HepG2 (cell line): ENCODE data around the gene UBE2Q2. TPM values are rescaled to one million over a fixed set of nuclear protein-coding genes. Genes with fewer than 3 reads are reported as not detected.
A peak's percentile ranks its signal among the peaks of the same experiment; 100 is the strongest.

ENCODE experiments used
- ATAC-seq: fragments of 200-7000 bp; cut with Tn5 transposase; 3 replicates; pipeline ENCODE4 v1.9.1; 2020; ENCODE audit warnings: mild to moderate bottlenecking, moderate library complexity
- BruUV-seq: library from RNA; stranded (reverse); fragments of 400-500 nt; replicated peaks from 2 replicates; lab custom pipeline; 2021; lab: Mats Ljungman, UMichigan
- CTCF ChIA-PET: fragments of 300-600 bp; formaldehyde crosslinking; extraction: SDS; loops from one replicate; lab custom pipeline; 2021; ENCODE audit warnings: low total read pairs, inconsistent platforms, low intra/inter-chr PET ratio; lab: Yijun Ruan, JAX
- POLR2A ChIA-PET: fragments of 350-600 bp; sonication (Branson Sonifier 250); formaldehyde crosslinking; loops from one replicate; lab custom pipeline; 2020; ENCODE audit warnings: antibody characterized with exemption, inconsistent platforms; lab: Yijun Ruan, JAX
- DNase-seq: peaks from one replicate; pipeline ENCODE4 v3.0.0-alpha.2; 2015; ENCODE audit warnings: low spot score
- FAIRE-seq: peaks from 3 replicates; lab custom pipeline; 2011; peaks lifted over from hg19 to GRCh38; lab: Jason Lieb, UNC
- H2AFZ ChIP-seq: one replicate; pipeline ENCODE4 v1.6.1; 2011; ENCODE audit warnings: low read length, inconsistent platforms
- H3K27ac ChIP-seq: fragments of 300-600 bp; 3 replicates; pipeline ENCODE4 v1.8.0; 2011; ENCODE audit warnings: mixed run types, mild to moderate bottlenecking, mixed read lengths, low read length, inconsistent platforms; ENCODE audit not compliant: insufficient read depth; ENCODE audit errors: extremely low read length
- H3K27me3 ChIP-seq, 2 experiments: fragments of 200-600 bp in 1 of 2; 2 replicates in 1 of 2; 3 replicates in 1 of 2; pipeline versions ENCODE4 v1.6.0 to v1.8.0; 2011; ENCODE audit warnings: low read length in 2 of 2, mild to moderate bottlenecking in 2 of 2, moderate library complexity in 2 of 2, inconsistent platforms in 1 of 2; ENCODE audit not compliant: insufficient read depth in 2 of 2, control insufficient read depth in 1 of 2
- H3K36me3 ChIP-seq, 2 experiments: fragments of 200-600 bp in 1 of 2; replicated peaks in 1 of 2; 2 replicates in 1 of 2; 3 replicates in 1 of 2; pipeline versions ENCODE4 v1.5.1 to v1.8.0; 2011; ENCODE audit warnings: low read length in 2 of 2, inconsistent platforms in 1 of 2; ENCODE audit not compliant: insufficient read depth in 2 of 2, control insufficient read depth in 1 of 2
- H3K4me1 ChIP-seq: 2 replicates; pipeline ENCODE4 v1.5.1; 2012; ENCODE audit warnings: low read length, inconsistent platforms; ENCODE audit not compliant: insufficient read depth
- H3K4me2 ChIP-seq: 2 replicates; pipeline ENCODE4 v1.6.0; 2011; ENCODE audit warnings: low read depth, low read length, inconsistent platforms
- H3K4me3 ChIP-seq, 3 experiments: fragments of 200-600 bp in 1 of 3; sonication (generic), shearing (Covaris generic) in 1 of 3; replicated peaks in 1 of 3; 2 replicates each; pipeline ENCODE4 v1.5.1; 2011 to 2016; ENCODE audit warnings: low read length in 3 of 3, inconsistent platforms in 2 of 3, low read depth in 2 of 3, mild to moderate bottlenecking in 2 of 3, control low read depth in 1 of 3, mixed read lengths in 1 of 3; ENCODE audit not compliant: insufficient read depth in 1 of 3
- H3K79me2 ChIP-seq: one replicate; pipeline ENCODE4 v1.6.1; 2011; ENCODE audit warnings: low read length, inconsistent platforms; ENCODE audit not compliant: insufficient read depth
- H3K9ac ChIP-seq: 2 replicates; pipeline ENCODE4 v1.6.0; 2011; ENCODE audit warnings: mild to moderate bottlenecking, low read depth, low read length, inconsistent platforms; ENCODE audit not compliant: insufficient read depth
- H3K9me3 ChIP-seq: 2 replicates; pipeline ENCODE4 v1.5.1; 2012; ENCODE audit warnings: mild to moderate bottlenecking, low read length
- H4K20me1 ChIP-seq: 2 replicates; pipeline ENCODE4 v1.6.0; 2011; ENCODE audit warnings: inconsistent platforms, mild to moderate bottlenecking, low read length, moderate library complexity; ENCODE audit not compliant: insufficient read depth
- EP300 ChIP-seq, 3 experiments: sonication (generic) in 1 of 3; formaldehyde crosslinking in 1 of 3; IDR thresholded peaks; 2 replicates each; pipeline versions ENCODE4 v1.5.1 to v1.6.1; 2011 to 2020; ENCODE audit warnings: low read depth in 2 of 3, low read length in 2 of 3, borderline replicate concordance in 1 of 3, improper control_type of control experiment in 1 of 3, mild to moderate bottlenecking in 1 of 3, missing genetic modification reagents in 1 of 3, moderate library complexity in 1 of 3
- MAFK ChIP-seq, 2 experiments: IDR thresholded peaks in 1 of 2; conservative IDR thresholded peaks in 1 of 2; 2 replicates each; pipeline ENCODE4 v1.6.1; 2011; ENCODE audit warnings: improper control_type of control experiment in 2 of 2, low read length in 2 of 2
- POLR2A ChIP-seq, 2 experiments: IDR thresholded peaks; 2 replicates each; pipeline ENCODE4 v1.6.1; 2011; ENCODE audit warnings: low read depth in 2 of 2, low read length in 2 of 2, mild to moderate bottlenecking in 1 of 2, moderate library complexity in 1 of 2; ENCODE audit not compliant: insufficient read depth in 1 of 2
- THAP11 ChIP-seq: IDR thresholded peaks from 2 replicates; pipeline ENCODE4 v1.6.1; 2016; ENCODE audit warnings: missing biosample characterization, missing genetic modification reagents
- ZNF18 ChIP-seq: sonication (generic); formaldehyde crosslinking; IDR thresholded peaks from 2 replicates; pipeline ENCODE4 v1.8.0; 2022; ENCODE audit warnings: mild to moderate bottlenecking, missing genetic modification reagents; ENCODE audit not compliant: insufficient replicate concordance
- ZNF878 ChIP-seq: sonication (generic); formaldehyde crosslinking; IDR thresholded peaks from 2 replicates; pipeline ENCODE4 v1.8.1; 2023; ENCODE audit warnings: mild to moderate bottlenecking, missing genetic modification reagents, moderate library complexity
- WGBS: methylation state at CpG from one replicate; pipeline ENCODE4 v1.1.6; 2017; ENCODE audit warnings: low lambda C conversion rate; 5-methylcytosine and 5-hydroxymethylcytosine counted together
- in situ Hi-C: cut with HindIII; loops from 2 replicates; pipeline ENCODE4 v1.10.0; 2017; ENCODE audit warnings: low pct_unique_long_range_greater_than_20kb; ENCODE audit not compliant: extremely low pct_ligation_motif_present
- intact Hi-C: fragments of 100-400 bp; cut with micrococcal nuclease; formaldehyde crosslinking; loops from one replicate; pipeline ENCODE4 v1.10.0; 2022; ENCODE audit not compliant: unreplicated experiment
- polyA plus RNA-seq, 8 experiments: library from polyadenylated mRNA; depleted of rRNA in 3 of 8; stranded (reverse) in 7 of 8; unstranded in 1 of 8; fragments of >200 nt; fragmentation: Illumina TruSeq in 4 of 8; extraction: Trizol in 4 of 8; gene quantifications; 2 replicates each; pipeline versions ENCODE4 v1.2.1 to v1.2.3, GENCODE V29; 2011 to 2016; ENCODE audit warnings: low read depth in 4 of 8, missing spikeins in 1 of 8, mixed read lengths in 1 of 8; ENCODE audit not compliant: insufficient read depth in 1 of 8
- total RNA-seq, 5 experiments: library from RNA; depleted of rRNA; stranded (reverse); fragments of >200 nt; fragmentation: Illumina TruSeq; extraction: Trizol; gene quantifications; 2 replicates each; pipeline ENCODE4 v1.2.3, GENCODE V29; 2016; ENCODE audit warnings: low read depth in 1 of 5

Gene UBE2Q2
- total and polyA plus RNA-seq, 2 of the 13 experiments (the other 11 are each of a cell fraction or from before 2014, with no cell fraction given) = 10.6 to 20.4 TPM

GRCh38 chr15:75821786-75822345, 21.4 kb upstream of the UBE2Q2 start:
- Histone ChIP-seq H3K9ac (no peak overlapping the region), H3K4me2 (no peak overlapping the region), H4K20me1 (no peaks in the 10 kb centered on the region), H3K4me1 (peaks cover 7% of the 10 kb centered on the region), H3K4me3 (no peak overlapping the region), H3K9me3 (no peaks in the 10 kb centered on the region), H3K27ac (no peak overlapping the region), H3K36me3 (no peaks in the 10 kb centered on the region), H3K27me3 (peaks cover 0 to 8% of the 10 kb centered on the region in 2 experiments; a peak in 2 of 5 replicates), H2AFZ (no peak overlapping the region), H3K79me2 (no peaks in the 10 kb centered on the region)
- BruUV-seq = no TSS peak
- in situ Hi-C loops (no loop called here), intact Hi-C loops (no loop called here)
- ChIA-PET POLR2A (interaction anchor here (0.8 kb wide), 1 partner anchor 21 kb away, joined by 3 read pairs; no protein-coding TSS in a partner anchor), CTCF (no interaction called here)
- no peak for ATAC-seq
- TF ChIP-seq POLR2A (IDR thresholded peaks at IDR 0.05; ENCODE audit: insufficient read depth in 1 of 2, low read depth in 2 of 2, low read length in 2 of 2) (no peak), EP300 (IDR thresholded peaks at IDR 0.05; ENCODE audit: low read depth in 2 of 2, low read length in 2 of 2) (no peak), EP300 (CRISPR knock-in tag; IDR thresholded peaks at IDR 0.05; ENCODE audit: borderline replicate concordance) (no peak), ZNF878 (CRISPR knock-in tag) (no peak), ZNF18 (no peak)
- DNase-seq = no peak
- WGBS = 37% methylated on average over 4 of the region's 4 CpGs
- no peak for FAIRE-seq

GRCh38 chr15:75822685-75823278, 20.5 kb upstream of the UBE2Q2 start:
- no peaks in the 10 kb centered on the region for H3K79me2 ChIP-seq
- H2AFZ ChIP-seq = no peak overlapping the region
- ChIA-PET CTCF (no interaction called here), POLR2A (interaction anchor here (0.8 kb wide), 1 partner anchor 20 kb away, joined by 3 read pairs; no protein-coding TSS in a partner anchor)
- TF ChIP-seq THAP11 (CRISPR knock-in tag) = no peak
- peak in 1 of 2 experiments; percentile 21; a peak in 1 of 4 replicates for TF ChIP-seq MAFK (conservative IDR thresholded peaks at IDR 0.05 in 1 of 2, IDR thresholded peaks at IDR 0.05 in 1 of 2; ENCODE audit: low read length in 2 of 2)
- ATAC-seq (no peak), FAIRE-seq (no peak), DNase-seq (no peak)
- H4K20me1 ChIP-seq = no peaks in the 10 kb centered on the region
- H3K9me3 ChIP-seq = no peaks in the 10 kb centered on the region
- H3K27me3 ChIP-seq = peaks cover 0 to 16% of the 10 kb centered on the region in 2 experiments; a peak in 2 of 5 replicates
- BruUV-seq = no TSS peak
- no peaks in the 10 kb centered on the region for H3K36me3 ChIP-seq
- H3K4me1 ChIP-seq = peaks cover 7% of the 10 kb centered on the region
- no peak overlapping the region for H3K27ac ChIP-seq
- H3K9ac ChIP-seq = no peak overlapping the region
- no peak overlapping the region for H3K4me3 ChIP-seq
- H3K4me2 ChIP-seq = no peak overlapping the region
- intact Hi-C loops (no loop called here), in situ Hi-C loops (no loop called here)
- 22% methylated on average over 4 of the region's 5 CpGs for WGBS
